Small intestine (tissue), 7 donors: Measurements from ENCODE around the gene SPEF1. TPM values are rescaled to one million over a fixed set of nuclear protein-coding genes. Genes with fewer than 3 reads are reported as not detected.

Source experiments
- DNase-seq, 2 donors: peaks; one replicate each; pipeline versions ENCODE4 v3.0.0 to v3.0.0-alpha.2; 2013
- FAIRE-seq: peaks from 2 replicates; lab custom pipeline; 2012; peaks lifted over from hg19 to GRCh38; lab: Jason Lieb, UNC
- H3K27ac ChIP-seq, 3 donors: one replicate each; pipeline ENCODE4 v1.5.1; 2013; ENCODE audit warnings: low read length in 2 of 3, mild to moderate bottlenecking in 2 of 3, control low read depth in 1 of 3, inconsistent platforms in 1 of 3, low read depth in 1 of 3, moderate library complexity in 1 of 3
- H3K27me3 ChIP-seq, 3 donors: one replicate each; pipeline ENCODE4 v1.6.1; 2013; ENCODE audit warnings: low read length in 3 of 3, inconsistent platforms in 1 of 3; ENCODE audit not compliant: control insufficient read depth in 3 of 3, insufficient read depth in 3 of 3
- H3K36me3 ChIP-seq, 3 donors: one replicate each; pipeline ENCODE4 v1.6.1; 2013; ENCODE audit warnings: low read length in 3 of 3, inconsistent platforms in 1 of 3, low read depth in 1 of 3, mild to moderate bottlenecking in 1 of 3, moderate library complexity in 1 of 3; ENCODE audit not compliant: control insufficient read depth in 3 of 3, insufficient read depth in 2 of 3
- H3K4me1 ChIP-seq, 3 donors: one replicate each; pipeline ENCODE4 v1.6.1; 2013; ENCODE audit warnings: low read length in 2 of 3, inconsistent platforms in 1 of 3, low read depth in 1 of 3, mild to moderate bottlenecking in 1 of 3, moderate library complexity in 1 of 3; ENCODE audit not compliant: control insufficient read depth in 3 of 3, insufficient read depth in 2 of 3
- H3K4me3 ChIP-seq, 3 donors: one replicate each; pipeline ENCODE4 v1.5.1; 2013; ENCODE audit warnings: low read length in 3 of 3, control low read depth in 1 of 3, inconsistent platforms in 1 of 3, low read depth in 1 of 3, mild to moderate bottlenecking in 1 of 3, moderate library complexity in 1 of 3
- H3K9me3 ChIP-seq, 2 donors: one replicate each; pipeline ENCODE4 v1.6.1; 2013; ENCODE audit warnings: low read depth in 1 of 2, low read length in 1 of 2; ENCODE audit not compliant: control insufficient read depth in 2 of 2, insufficient read depth in 1 of 2
- WGBS, 3 donors: extraction: QIAGEN DNeasy Blood & Tissue Kit; methylation state at CpG; one replicate each; pipeline ENCODE4 v1.1.7; 2013; 5-methylcytosine and 5-hydroxymethylcytosine counted together
- polyA plus RNA-seq, 4 donors: library from polyadenylated mRNA; stranded (reverse) in 3 of 4; unstranded in 1 of 4; fragments of 200-250 nt in 3 of 4; fragments of 120-200 nt in 1 of 4; gene quantifications; one replicate each; pipeline versions ENCODE4 v1.2.1 to v1.2.3, GENCODE V29; 2013
- donor health status: healthy with polysubstance abuse.
- donor health status: control.
- donor health status: control.
- donor health status: Bipolar disorder and iron deficiency.
- donor health status: healthy.

SPEF1 gene
- polyA plus RNA-seq, 4 donors: 0.03 to 0.06 TPM; not detected in 2

DNA sequence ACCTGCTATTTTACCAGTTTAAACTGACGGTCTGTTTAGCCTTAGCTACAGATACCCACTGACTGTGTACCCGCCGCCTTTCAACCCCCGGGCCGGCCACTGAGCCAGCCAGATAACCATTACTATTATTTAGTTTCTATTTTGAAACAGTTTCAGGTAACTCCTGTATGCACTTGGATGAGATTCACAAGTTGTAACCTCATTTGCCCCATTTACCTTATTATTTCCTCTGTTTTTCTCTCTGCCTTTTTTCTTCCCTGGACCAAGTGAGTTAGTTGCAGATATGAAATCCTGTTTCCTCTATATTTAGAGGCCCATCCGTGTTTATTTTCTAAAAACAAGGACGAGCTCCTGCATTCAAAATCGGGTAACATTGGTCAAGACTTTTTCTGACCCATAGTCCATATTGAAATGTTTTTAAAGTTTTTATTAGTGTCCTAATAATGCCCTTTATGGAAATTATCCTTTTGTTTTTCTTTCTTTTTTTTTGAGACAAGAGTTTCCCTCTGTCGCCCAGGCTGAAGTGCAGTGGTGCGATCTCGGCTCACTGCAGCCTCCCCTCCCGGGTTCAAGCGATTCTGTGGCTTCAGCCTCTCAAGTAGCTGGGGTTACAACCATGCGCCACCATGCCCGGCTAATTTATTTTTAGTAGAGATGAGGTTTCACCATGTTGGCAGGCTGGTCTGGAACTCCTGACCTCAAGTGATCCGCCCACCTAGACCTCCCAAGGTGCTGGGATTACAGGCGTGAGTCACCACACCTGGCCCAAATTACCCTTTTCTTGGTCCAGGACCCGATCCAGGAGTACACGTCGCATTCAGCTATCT, 39.9 kb upstream of the SPEF1 start:
- peaks cover 6 to 39% (median 16%) of the 10 kb centered on the region in 3 donors for H3K36me3 ChIP-seq
- DNase-seq (no peak), FAIRE-seq (no peak)
- 26 to 41% (median 35%) methylated on average over 20 of the region's 20 CpGs for WGBS, 3 donors
- peak overlapping the region; percentile 98 to 100 (median 99) for H3K27ac ChIP-seq
- no peaks in the 10 kb centered on the region for H3K9me3 ChIP-seq
- peaks cover 0 to 24% (median 4%) of the 10 kb centered on the region in 3 donors for H3K4me1 ChIP-seq
- peak overlapping the region; percentile 66 to 91 (median 70) for H3K4me3 ChIP-seq
- H3K27me3 ChIP-seq: no peaks in the 10 kb centered on the region

DNA sequence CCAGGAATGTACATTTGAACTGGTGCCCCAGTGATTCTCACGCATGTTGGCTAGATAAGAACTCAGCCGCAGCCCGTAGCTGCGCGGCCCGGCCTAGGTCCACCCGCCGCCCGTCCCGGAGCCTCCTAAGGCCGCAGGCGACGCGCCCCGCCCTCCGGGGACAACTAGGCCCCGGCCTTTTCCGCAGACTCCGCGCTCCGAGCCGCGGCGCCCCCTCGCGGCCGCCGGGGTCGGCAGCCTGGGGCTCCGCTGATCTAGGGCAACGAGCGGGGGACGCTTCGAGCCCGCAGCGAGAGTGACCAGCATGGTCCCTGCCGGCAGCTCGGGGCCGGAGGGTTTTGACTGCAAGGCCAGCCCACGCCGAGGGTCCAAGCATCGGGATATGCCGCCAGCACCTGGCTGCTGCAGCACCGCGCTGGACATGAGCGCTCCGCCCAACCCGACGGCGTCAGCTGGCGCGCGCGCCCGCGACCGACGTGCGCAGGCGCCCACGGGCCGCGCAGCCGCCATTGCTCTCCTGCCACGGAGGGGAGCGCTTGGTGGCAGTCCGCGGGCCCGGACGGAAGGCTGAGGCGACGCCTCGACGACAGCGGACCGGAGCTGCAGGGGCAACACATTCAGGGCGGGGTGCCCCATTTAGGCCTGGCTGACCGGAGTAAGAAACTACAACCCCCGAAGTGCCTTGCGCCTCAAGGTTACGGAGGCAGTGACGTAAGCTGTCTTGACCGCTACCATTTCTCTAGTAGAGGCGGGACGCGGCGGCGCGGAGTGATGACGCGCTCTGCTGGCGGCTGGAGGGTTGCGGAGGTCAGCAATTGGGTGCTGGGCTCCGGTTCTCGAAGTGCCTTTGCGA, 39.0 kb upstream of the SPEF1 start, which contains the start of gene AP5S1:
AP5S1 (plus strand) TSS at position 500 of the 853 bp plus-strand sequence. CDS start 1,571 bp downstream, outside the sequence.
- FAIRE-seq (no peak), DNase-seq (peak; percentile 96 to 99)
- Histone ChIP-seq H3K4me3 (peak within 1 kb of the TSS; percentile 66 to 91 (median 70)), H3K36me3 (peaks cover 6 to 30% (median 16%) of the 10 kb centered on the region in 3 donors), H3K27me3 (no peaks in the 10 kb centered on the region), H3K27ac (peak within 1 kb of the TSS; percentile 98 to 100 (median 99)), H3K4me1 (peaks cover 0 to 24% (median 4%) of the 10 kb centered on the region in 3 donors), H3K9me3 (no peaks in the 10 kb centered on the region)
- WGBS, 3 donors: 0% methylated on average over 80 to 96 of the region's 96 CpGs

DNA sequence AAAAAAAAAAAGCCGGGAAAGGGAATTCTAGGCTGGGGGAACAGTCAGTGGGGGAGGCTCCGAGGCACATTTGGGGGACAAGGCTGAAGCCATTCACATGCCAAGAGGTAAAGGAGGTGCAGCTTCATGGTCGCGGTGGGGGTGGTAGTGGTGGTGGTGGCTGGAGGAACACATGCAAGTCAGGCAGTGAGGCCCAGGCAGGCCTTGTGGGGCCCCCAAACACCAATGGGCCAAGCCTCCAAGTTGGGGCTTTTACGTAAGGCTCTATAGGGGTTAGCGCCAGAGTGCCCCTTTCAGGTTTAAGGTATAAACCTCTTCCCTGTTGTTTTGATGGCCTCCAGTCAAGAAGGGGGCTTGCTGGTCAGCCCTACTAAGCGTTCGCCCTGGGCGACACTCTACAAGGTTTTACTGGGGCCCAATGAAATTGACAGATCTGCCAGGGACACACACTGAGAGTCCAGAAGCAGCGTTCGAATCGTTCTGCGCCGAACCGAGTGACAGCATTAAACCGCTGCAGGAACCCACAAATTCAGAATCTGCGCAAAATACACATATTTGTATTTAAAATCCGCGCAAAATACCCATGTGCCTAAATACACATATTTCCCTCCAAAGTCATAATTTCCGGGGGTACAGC, 38.3 kb upstream of the SPEF1 start:
- Histone ChIP-seq H3K9me3 (no peaks in the 10 kb centered on the region), H3K27me3 (no peaks in the 10 kb centered on the region), H3K4me3 (peak overlapping the region in 2 of 3 donors; percentile 70 to 91), H3K36me3 (peaks cover 6 to 23% (median 16%) of the 10 kb centered on the region in 3 donors), H3K27ac (peak overlapping the region; percentile 98 to 100 (median 99)), H3K4me1 (peaks cover 0 to 24% (median 4%) of the 10 kb centered on the region in 3 donors)
- no peak for FAIRE-seq
- WGBS, 3 donors: 59 to 65% (median 63%) methylated on average over 19 to 20 of the region's 20 CpGs
- peak in 1 of 2 donors; percentile 20 for DNase-seq

DNA sequence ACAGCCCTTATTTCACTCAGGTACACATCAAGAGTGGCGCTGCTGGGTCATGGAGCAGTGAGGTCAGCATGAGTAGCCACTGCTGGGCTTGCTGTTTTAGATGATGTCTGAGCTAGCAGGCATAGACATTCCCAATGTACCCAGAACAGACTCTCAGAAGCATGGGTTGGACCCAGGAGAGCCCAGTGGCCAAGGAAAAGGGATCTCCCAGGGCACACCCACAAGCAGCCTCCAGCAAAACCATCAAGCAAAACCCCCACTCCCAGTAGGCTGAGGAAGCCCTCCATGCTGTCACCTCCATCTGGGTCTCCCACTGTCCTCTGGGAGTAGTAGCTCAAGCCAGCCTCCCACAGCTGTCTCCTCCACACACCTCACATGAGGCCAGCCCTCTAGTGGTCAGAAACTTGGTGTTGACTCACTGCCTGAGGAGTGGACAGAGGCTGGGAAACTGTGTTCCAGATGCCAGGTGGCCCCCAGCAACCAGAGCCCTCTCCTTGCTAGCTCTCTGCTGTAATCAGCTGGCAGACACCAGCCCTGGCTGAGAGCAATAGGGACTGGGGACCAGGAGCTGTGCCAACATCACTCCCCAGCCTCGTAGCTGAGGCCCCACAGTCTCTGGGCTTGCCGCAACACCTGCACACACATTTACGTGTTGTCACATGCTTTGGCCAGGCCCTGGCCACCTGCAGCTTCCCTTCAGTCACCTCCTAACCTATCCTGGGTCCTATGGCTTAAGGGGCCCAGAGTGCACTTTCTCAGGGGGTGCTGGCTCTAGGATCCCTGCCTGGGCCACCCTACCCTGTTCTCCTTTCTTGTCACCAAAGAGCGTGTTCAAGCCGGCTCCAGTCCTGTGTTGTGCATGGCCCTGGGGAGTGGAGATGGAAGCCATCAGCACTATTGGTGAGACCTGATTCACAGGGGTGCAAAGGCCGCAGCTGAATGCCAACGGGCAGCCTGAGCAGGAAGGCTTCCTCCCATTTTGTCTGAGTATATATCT, 37.2 kb upstream of the SPEF1 start:
- H3K4me1 ChIP-seq: peaks cover 0 to 30% (median 4%) of the 10 kb centered on the region in 3 donors
- no peaks in the 10 kb centered on the region for H3K27me3 ChIP-seq
- H3K36me3 ChIP-seq: peaks cover 4 to 12% (median 5%) of the 10 kb centered on the region in 3 donors
- WGBS, 3 donors: 49 to 77% (median 59%) methylated on average over 8 of the region's 8 CpGs
- peak overlapping the region; percentile 60 to 98 (median 63) for H3K27ac ChIP-seq
- no peaks in the 10 kb centered on the region for H3K9me3 ChIP-seq
- DNase-seq: peak; percentile 85 to 88
- no peak overlapping the region for H3K4me3 ChIP-seq
- FAIRE-seq: no peak

- H3K9me3 ChIP-seq: no peaks in the 10 kb centered on the region
- peak overlapping the region in 2 of 3 donors; percentile 2 to 3 for H3K27ac ChIP-seq
- peak in 1 of 2 donors; percentile 38 for DNase-seq
- 69 to 82% (median 71%) methylated on average over 9 of the region's 9 CpGs for WGBS, 3 donors
- no peaks in the 10 kb centered on the region for H3K36me3 ChIP-seq
- peaks cover 6 to 48% (median 11%) of the 10 kb centered on the region in 3 donors for H3K4me1 ChIP-seq
- FAIRE-seq: no peak
- no peaks in the 10 kb centered on the region for H3K27me3 ChIP-seq
- no peak overlapping the region for H3K4me3 ChIP-seq
Measured at GRCh38 chr20:3815703-3816315, 34.6 kb upstream of the SPEF1 start.

DNA sequence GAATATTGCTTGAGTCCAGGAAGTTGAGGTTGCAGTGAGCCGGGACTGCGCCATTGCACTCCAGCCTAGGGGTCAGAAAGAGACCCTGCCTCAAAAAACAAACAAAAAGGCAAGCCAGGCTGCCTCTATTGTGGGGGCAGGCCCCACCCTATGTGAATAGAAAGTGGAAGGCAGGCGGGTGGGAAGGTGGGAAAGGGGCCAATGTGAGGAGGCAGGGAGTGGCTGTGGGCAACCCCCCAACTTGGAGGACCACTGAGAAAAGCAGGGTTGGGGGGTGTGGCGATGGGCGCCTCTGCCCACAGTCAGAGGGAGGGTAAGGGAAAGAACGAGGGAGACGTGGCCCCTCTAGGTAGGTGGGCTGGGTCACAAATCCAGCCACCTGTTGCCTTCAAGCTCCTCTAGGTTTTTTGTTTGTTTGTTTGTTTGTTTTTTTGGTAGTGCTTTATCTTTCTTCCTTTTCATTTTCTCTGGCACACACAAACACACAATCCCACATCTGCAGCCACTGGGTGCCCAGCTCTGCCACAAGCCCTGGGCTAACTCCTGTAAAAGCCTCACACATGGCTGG, 33.8 kb upstream of the SPEF1 start:
- FAIRE-seq (no peak), DNase-seq (no peak)
- H3K36me3 ChIP-seq: no peaks in the 10 kb centered on the region
- no peak overlapping the region for H3K27ac ChIP-seq
- no peaks in the 10 kb centered on the region for H3K27me3 ChIP-seq
- H3K4me1 ChIP-seq: peaks cover 6 to 48% (median 11%) of the 10 kb centered on the region in 3 donors
- H3K4me3 ChIP-seq: no peak overlapping the region
- WGBS, 3 donors: 63 to 74% (median 70%) methylated on average over 7 of the region's 7 CpGs
- no peaks in the 10 kb centered on the region for H3K9me3 ChIP-seq
